H4 (cell line): Measurements from ENCODE around the gene CXCR1. TPM values are rescaled to one million over a fixed set of nuclear protein-coding genes. Genes with fewer than 3 reads are reported as not detected.
"Not testable (repeated sequence)": the region's sequence is repeated elsewhere in the genome, so short reads cannot be mapped to it uniquely, and the experiment has no call there.

ENCODE experiments used
- DNase-seq: peaks from one replicate; pipeline ENCODE4 v3.0.0-alpha.2; 2015; ENCODE audit warnings: low spot score
- total RNA-seq: library from RNA; depleted of rRNA; stranded (reverse); fragments of >200 nt; shearing (Covaris generic); gene quantifications from 2 replicates; pipeline ENCODE4 v1.2.3, GENCODE V29; 2014

CXCR1 gene
- total RNA-seq, 1 experiment from 2014 or later: not detected

DNA sequence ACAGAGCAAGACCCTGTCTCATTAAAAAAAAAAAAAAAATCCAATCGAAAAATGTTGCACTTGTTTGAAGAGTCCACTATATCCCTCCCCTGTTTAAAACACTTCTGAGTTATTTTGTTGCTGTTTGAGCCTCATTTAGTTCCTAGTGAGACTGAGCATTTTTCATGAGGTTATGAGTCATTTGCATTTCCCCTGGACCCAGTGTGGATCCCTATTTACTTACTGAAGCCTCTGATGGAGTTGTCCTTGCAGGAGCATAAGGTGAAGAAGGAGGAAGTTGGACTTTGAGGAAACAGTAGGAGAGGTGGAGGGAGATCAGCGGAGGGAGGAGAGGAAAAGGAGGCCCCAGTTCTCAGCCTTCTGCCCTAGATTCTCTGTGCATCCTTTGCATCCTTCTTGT is 5.1 kb downstream of the CXCR1 start:
- DNase-seq: no peak

DNA sequence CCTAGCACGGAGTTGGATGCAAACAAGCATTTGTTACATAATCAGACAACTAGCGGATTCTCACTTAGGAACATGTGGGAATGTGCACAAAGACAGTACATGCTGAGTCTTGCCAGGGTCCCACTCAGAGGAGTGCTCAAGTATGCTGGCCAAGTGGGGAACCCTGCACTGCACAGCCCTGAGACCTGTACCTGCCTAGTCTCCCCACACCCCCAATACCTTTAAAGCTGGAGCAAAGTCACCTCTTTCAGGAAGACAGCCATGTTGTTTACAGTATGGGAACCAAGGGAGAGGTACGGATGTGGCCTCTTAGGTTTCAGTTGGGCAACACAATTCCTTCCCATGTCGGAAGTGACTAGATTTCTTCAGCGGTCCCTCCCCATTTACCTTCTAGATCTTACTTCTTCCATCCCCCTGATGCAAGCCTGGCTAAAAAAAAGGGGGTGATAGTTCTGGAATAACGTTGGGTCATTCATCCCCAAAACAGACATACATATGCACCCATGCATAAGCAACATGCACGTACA is 10.7 kb downstream of the CXCR1 start:
- no peak for DNase-seq

DNA sequence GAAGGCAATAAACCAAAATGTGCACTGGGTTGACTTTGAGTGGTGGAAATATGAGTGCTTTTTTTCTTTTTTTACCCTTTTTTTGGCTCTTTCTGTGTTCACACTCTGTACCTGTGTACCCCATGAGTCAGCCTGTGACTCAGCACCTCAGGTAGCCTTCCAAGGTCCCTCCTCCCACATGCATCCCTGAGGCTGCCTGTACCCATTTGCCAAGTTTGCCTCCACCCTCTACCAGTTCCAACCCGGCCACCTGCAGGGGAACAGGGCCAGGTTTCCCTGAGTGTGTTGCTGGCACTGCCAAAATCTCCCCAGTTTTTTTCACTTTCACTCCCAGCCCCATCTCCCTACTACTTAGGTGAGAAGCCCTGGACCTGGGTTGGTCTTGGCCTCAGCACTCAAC is 14.0 kb downstream of the CXCR1 start:
- DNase-seq: no peak

DNA sequence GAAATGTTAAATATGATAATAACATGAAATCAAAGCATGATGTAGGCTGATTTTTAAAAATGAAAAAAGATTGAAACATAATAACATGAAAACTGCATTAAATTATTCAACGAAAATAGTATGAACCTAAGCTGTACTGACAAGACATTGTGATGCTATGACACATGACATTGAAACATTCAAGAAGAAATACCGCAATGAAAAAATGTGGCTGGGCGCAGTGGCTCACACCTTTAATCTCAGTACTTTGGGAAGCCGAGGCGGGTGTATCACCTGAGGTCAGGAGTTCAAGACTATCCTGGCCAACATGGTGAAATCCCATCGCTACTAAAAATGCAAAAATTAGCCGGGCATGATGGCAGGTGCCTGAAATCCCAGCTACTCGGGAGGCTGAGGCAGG is 14.6 kb downstream of the CXCR1 start:
- no peak for DNase-seq

DNA sequence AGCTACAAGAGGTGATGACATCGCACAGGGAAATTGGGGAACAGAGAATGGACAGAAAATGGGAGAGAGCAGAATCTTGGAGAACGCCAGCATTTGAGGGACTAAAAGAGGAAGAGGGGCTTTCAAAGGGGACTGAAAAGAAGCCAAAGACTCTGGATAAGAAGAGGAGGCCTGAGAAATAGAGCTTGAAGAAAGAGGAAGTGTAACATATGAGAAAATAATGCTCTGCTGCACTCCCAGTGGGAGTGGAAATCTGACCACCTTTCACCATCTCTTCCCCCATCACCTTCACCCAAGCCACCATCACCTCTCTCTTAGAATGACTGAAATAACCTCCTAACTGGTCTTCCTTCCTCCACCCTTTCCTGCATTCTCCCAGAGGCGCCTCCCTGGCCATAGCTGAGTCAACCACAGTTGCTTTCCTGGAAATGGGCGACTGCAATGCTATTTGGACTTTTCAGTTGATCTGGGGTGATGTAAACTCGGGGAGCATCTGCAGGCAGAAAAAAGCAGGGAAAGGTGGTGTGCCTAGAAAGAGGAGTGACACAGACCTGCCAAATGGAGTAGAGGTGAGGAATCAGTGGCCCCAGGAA is 16.8 kb downstream of the CXCR1 start:
- no peak for DNase-seq

DNA sequence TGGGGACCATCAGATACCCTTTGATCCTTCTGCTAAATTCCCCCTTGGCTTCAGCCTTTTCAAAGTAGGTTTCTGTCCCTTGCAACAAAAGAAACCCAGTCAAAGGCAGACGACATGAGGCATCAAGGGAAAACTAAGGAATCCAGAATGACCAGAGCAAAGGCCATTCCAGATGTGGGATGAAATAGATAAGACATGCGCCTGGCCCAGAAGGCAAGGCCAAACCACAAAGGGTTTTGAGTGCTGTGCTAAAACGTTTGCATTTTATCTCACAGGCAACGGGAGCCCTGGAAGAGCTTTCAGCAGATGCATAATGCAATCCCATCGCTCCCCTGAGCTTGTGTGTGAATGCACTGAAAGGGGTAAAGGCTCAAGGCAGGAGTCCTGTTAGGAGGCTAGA is 17.7 kb downstream of the CXCR1 start:
- DNase-seq: no peak

DNA sequence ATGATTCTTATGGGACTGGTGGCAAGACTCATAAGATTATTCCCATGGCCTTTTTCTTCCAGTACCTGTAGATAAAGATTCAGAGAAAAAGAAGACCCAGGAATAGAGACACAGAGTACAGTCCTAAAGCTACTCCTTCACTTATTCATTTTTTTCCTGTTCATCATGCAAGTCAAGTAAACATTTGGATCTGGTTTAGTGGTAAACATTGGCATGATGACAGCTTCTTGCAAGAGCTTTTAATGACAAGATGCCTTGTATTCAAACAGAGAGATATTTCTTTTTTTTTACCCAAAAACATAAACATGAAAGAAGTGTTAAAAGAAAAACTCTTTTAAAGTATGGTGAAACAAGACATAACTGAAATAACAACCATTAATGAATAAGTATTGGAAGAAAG is 20.7 kb downstream of the CXCR1 start:
- no peak for DNase-seq

DNA sequence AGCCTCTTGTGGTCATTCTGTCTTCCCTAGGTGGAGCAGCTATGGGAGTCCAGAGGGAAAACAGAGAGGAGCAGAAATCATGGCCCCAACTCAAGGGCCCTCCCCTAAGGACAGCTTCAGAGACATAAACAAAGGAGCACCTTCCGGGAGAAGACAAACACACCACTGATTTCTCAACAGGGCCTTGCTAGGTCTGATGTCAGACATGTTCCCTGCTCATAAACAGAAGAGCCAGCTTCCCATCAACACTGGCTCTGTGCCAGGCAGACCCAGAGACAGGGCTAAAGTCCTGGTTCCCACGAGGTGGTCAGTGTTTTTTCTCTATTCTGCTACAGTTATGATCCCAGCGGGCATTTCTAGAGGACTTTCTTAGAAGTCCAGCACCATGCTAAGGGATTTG is 21.6 kb downstream of the CXCR1 start:
- peak; percentile 27 for DNase-seq

DNA sequence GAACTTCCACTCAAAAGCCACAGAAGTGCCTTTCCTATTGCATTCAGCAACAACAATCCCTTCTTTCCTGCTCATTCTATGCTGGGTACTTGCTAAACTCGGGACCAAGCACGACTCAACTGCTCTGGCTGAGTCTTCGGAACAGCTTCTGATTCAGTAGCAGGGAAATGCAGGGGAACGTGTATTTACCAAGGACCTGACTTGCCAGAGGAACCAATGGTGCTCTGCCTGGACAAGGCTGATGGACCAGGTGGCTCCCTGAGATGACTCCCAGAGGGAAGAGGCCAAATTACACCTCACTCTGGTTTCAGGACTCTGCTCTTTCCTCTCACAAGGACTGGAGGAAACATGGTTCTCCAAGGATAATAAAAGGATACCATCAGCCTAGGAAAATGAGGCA is 28.7 kb downstream of the CXCR1 start:
- DNase-seq: no peak

DNA sequence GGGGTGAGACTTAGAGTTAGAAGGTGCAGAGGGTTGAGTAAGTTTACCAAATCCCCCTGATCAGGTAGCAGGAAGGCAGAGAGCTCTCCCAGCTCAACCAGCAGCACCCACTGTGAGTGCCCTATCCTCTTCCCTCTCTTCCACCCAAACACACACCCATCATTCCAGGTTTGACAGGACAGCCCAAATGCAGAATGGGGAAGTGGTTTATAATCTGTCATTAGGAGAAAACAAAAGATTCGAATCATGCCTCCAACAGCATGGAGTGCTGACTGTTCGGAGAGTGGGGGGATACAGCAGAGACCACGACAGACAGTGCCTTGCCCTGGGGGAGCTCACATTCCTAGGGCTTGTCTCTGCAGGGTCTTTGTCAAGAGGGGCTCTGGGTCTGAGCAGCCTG is 29.2 kb downstream of the CXCR1 start:
- DNase-seq: no peak

DNA sequence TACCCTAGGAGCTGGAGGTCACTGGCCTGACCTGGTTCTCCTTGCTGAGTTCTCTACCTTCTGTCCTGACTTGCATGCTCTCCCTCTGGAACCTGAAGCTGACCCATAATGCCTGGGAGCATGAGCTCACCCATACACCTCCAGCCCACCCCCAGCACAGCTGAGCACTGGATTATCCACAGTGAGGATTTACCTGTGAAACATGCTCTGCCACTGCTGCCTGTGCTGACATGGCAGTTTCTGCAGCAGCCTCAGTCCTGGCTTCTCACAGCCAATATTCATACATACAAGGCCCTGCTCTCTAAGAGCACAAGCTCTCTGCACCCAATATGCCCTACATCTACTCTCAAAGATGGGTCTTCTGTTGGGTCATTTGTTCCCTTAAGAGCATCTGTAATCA is 35.9 kb downstream of the CXCR1 start:
- DNase-seq: no peak

DNA sequence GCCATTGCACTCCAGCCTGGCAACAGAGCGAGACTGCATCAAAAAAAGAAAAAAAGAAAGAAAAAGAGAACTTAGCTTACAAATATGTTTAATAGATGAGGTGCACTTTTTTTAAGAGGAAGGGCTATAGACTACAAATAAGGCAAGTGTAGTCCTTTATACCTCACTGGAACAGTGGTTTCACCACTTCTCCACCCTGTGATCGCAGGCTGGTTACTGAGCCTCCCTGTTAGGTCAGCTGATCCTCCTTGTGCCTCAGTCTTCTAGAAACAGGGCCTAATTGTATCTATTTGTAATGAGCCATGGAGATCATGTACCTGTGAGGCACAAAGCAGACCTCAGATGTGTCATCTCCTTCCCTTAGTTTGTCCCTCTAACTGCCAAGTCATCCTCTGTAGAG is 36.4 kb downstream of the CXCR1 start:
- no peak for DNase-seq

DNA sequence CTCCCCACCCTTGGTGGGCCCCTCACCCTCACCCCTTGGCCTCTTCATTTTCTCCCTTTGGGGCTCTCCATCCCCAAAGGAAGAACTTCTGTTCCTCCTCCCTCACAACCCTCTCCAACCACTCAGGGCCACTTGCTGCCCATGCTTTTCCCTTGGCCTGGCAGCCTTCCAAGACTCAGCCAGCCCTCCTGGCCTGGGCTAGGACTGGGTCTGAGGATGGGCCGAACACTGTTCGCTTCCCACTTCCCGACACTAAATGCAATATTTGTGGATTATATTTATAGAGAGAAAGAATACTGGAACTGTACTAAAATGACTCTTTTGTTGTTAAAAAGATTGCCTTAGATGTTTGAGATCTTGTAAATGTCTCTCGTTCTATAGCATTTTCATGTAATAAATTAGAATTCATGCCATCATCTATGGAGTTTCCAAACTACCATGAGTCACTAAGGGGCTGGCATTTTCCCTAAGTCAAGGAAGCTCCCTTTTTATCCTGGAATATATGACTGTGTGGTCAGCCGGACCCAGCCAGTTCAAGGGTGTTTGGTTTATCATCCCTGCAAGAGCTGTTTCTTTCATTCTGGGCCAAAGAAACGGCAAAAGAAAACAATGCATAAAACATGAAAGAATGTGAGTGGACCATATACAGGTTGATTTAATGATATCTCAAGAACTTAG is 37.2 kb downstream of the CXCR1 start:
- no peak for DNase-seq

DNA sequence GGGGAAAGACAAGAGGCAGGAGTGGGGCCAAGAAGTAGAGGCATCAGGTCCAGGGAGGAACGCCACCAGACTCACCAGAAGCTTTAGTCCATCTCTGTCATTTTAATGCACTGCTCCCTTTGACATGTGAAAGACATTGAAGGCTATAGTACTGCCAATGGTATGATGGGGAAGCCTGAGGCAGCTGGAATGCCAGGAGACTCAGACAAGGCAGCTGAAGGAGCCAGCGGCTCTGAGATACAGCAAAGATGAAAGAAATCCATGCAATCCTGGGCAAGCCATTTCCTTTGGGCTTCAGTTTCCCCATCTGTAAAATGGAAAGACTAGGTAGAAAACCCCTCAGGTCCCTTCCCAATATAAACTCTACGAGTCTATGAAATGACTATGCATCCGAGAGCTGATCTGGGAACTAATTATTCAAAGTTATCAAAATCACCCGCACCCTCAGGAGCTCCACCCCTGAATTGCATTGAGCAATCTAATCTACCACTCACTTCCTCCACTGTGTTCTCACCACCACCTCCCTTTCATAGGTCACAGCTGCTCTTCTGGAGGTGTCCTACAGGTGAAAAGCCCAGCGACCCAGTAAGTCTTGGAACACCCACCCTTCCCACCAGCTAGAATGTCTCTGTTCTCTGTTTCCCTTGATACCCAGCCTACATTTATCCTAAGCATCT is 37.8 kb downstream of the CXCR1 start:
- DNase-seq: no peak

DNA sequence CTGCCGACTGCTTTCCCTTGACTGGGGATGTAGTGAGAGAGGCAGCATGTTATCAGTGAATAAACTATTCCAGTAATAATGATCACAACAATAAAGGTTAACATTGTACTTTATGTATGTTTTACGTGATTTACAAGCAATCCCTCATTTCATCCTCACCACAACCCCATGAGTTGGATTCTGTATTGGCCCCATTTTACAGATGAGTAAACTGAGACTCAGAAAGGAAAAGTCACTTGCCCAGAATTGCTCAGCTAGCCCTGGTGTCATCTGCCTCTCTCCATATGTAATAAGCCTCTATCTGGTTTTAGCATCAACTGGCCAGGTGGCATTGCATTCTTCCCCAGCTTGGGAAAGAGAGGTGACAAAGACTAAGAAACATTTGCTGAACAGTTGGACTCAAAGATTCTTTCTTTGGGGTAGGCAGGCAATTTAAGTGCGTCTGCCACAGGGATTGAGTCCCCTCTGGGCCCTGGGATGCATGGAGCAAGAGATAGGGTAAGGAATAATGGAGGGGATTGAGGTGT is 38.8 kb downstream of the CXCR1 start:
- DNase-seq: no peak

DNA sequence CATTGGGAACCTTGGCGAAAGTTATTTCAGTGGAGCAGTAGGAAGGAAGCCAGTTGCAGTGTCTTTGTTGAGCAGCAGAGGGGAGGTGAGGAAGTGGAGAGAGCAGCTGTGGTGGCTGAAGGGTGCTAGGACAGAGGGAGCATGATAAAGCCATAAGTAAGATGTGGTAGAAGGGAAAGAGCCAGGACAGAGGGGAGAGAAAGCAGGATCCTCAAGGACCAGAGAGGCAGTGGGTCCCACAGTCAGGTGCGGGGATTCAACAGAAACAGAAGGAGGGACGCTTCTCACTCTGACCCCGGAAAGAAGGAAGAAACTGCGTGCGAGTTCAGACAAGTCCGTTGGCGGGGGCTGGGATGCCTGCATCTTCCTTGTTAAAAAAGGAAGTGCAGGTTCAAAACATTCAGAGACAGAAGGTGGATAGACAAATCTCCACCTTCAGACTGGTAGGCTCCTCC is 41.1 kb downstream of the CXCR1 start, which contains the start of gene CXCR2:
CXCR2 (plus strand) TSS at position 403 of the 455 bp plus-strand sequence. CDS start 8,774 bp downstream, outside the sequence.
- DNase-seq: no peak

DNA sequence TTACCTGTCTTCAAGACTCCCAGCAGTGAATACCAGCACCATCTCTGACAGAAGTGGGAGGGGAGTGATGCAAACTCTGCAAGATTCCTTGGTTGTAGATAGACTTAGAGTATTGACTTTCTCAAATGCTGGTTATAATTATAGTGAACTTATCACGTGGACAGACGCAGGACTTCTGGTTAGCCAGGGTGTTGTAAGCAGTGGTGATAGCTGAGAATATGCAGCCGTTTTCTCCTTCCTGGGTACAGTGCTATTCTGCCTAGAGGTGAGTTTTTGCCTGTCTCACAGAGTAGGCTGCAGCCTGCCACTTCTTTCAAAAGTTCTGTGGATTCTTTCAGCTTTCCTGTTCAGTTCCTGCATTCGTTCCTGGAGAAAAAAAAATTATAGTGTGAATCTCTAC is 41.7 kb downstream of the CXCR1 start:
- no peak for DNase-seq

DNA sequence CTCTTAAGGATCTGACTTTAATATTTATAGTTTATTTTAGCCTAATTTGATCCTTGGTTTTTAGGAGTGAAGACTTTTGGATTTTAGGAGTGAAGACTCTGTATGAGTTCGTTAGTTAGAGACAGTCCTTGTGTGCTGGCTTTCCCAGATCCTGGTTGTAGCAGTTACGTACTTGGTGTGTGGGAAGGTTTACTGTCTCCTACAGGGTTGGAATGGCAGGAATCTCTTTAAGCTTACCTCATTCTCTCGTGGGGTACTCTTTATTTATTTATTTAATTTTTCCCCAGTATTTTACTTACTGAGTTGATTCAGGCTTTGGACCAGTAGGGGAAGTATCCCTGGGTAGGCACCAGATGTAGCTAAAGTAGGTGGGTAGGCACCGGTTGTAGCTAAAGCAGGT is 42.8 kb downstream of the CXCR1 start:
- DNase-seq: no peak

DNA sequence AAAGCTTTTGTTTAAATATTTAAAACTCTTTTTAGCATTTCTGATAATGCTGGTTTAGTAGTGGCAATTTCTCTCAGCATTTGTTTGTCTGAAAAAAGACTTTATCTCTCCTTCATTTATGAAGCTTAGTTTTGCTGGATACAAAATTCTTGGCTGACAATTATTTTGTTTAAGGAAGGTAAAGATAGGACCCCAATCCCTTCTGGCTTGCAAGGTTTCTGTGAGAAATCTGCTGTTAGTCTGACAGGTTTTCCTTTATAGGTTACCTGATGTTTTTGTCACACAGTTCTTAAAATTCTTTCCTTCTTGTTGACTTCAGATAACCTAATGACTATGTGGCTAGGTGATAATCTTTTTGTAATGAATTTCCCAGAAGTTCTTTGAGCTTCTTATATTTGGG is 44.5 kb downstream of the CXCR1 start:
- not testable (repeated sequence) for DNase-seq

DNA sequence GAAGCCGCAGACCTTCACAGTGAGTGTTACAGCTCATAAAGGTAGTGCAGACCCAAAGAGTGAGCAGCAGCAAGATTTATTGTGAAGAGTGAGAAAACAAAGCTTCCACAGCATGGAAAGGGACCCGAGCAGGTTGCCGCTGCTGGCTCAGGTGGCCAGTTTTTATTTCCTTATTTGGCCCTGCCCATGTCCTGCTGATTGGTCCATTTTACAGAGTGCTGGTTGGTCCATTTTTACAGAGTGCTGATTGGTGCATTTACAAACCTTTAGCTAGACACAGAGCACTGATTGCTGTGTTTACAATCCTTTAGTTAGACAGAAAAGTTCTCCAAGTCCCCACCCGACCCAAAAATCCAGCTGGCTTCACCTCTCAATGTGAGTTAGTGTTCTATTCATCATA is 45.0 kb downstream of the CXCR1 start:
- not testable (repeated sequence) for DNase-seq
